Transverse colon (tissue), 4 donors: ENCODE results near the gene PPAN. TPM values are rescaled to one million over a fixed set of nuclear protein-coding genes. Genes with fewer than 3 reads are reported as not detected.

Experiments
- DNase-seq: peaks from one replicate; pipeline ENCODE4 v3.0.0-alpha.2; 2019
- H3K27ac ChIP-seq, 4 donors: fragments of 200-600 bp; sonication (generic); 2 replicates each; pipeline ENCODE4 v1.5.1; 2016 to 2018; ENCODE audit warnings: inconsistent platforms in 4 of 4
- H3K27me3 ChIP-seq: fragments of 200-600 bp; sonication (generic); 2 replicates; pipeline ENCODE4 v1.5.1; 2017; ENCODE audit warnings: inconsistent platforms
- H3K36me3 ChIP-seq, 4 donors: fragments of 200-600 bp; sonication (generic); 2 replicates each; pipeline ENCODE4 v1.5.1; 2017 to 2019; ENCODE audit warnings: inconsistent platforms in 4 of 4
- H3K4me1 ChIP-seq, 4 donors: fragments of 200-600 bp; sonication (generic); 2 replicates each; pipeline ENCODE4 v1.5.1; 2017 to 2020; ENCODE audit warnings: inconsistent platforms in 4 of 4
- H3K4me3 ChIP-seq, 4 donors: fragments of 200-600 bp; sonication (generic); 1 replicate in 1 of 4; 2 replicates in 3 of 4; pipeline versions ENCODE4 v1.5.1 to v1.6.1; 2017 to 2019; ENCODE audit warnings: inconsistent platforms in 4 of 4
- H3K9me3 ChIP-seq, 2 donors: fragments of 200-600 bp; sonication (generic); 2 replicates each; pipeline ENCODE4 v1.5.1; 2017 to 2019; ENCODE audit warnings: inconsistent platforms in 2 of 2
- EP300 ChIP-seq: sonication (generic); formaldehyde crosslinking; IDR thresholded peaks from one replicate; pipeline ENCODE4 v1.6.1; 2017; ENCODE audit warnings: antibody characterized with exemption, low read depth
- POLR2A ChIP-seq: fragments of 450-650 bp; IDR thresholded peaks from one replicate; pipeline ENCODE4 v1.6.1; 2016; ENCODE audit warnings: antibody characterized with exemption, mild to moderate bottlenecking, moderate library complexity
- POLR2AphosphoS5 ChIP-seq, 3 donors: sonication (generic); formaldehyde crosslinking; IDR thresholded peaks; one replicate each; pipeline ENCODE4 v1.6.1; 2016; ENCODE audit warnings: antibody characterized with exemption in 3 of 3
- WGBS, 2 donors: methylation state at CpG; one replicate each; pipeline ENCODE4 v1.1.5; 2018; ENCODE audit warnings: low coverage in 1 of 2; 5-methylcytosine and 5-hydroxymethylcytosine counted together
- in situ Hi-C, 4 donors: fragments of 200-750 bp; cut with MboI; loops; one replicate each; pipeline versions ENCODE4 v1.15.0 to v1.15.1; 2017; ENCODE audit warnings: low sequenced_read_pairs in 3 of 4, low pct_ligation_motif_present in 1 of 4, low pct_unique_long_range_greater_than_20kb in 1 of 4
- intact Hi-C: fragments of 100-400 bp; cut with DNase I; formaldehyde crosslinking; loops from one replicate; pipeline ENCODE4 v1.15.1; 2023; ENCODE audit warnings: low total_unique reads
- total RNA-seq, 4 donors: library from RNA; depleted of rRNA; stranded (reverse); fragments of >200 nt; gene quantifications; one replicate each; pipeline ENCODE4 v1.1.0, GENCODE V29; 2016
- TF ChIP-seq, protein P1 (sequence below), 5 experiments: fragments of 200-600 bp in 3 of 5; fragments of 450-650 bp in 2 of 5; sonication (generic) in 3 of 5; IDR thresholded peaks; 1 replicate in 2 of 5; 2 replicates in 3 of 5; pipeline ENCODE4 v1.5.1; 2016 to 2017; ENCODE audit warnings: antibody characterized with exemption in 5 of 5, inconsistent platforms in 3 of 5, mild to moderate bottlenecking in 2 of 5, moderate library complexity in 1 of 5

PPAN gene
- total RNA-seq, 4 donors from 2014 or later: 10.1 to 31.8 (median 21.5) TPM

DNA sequence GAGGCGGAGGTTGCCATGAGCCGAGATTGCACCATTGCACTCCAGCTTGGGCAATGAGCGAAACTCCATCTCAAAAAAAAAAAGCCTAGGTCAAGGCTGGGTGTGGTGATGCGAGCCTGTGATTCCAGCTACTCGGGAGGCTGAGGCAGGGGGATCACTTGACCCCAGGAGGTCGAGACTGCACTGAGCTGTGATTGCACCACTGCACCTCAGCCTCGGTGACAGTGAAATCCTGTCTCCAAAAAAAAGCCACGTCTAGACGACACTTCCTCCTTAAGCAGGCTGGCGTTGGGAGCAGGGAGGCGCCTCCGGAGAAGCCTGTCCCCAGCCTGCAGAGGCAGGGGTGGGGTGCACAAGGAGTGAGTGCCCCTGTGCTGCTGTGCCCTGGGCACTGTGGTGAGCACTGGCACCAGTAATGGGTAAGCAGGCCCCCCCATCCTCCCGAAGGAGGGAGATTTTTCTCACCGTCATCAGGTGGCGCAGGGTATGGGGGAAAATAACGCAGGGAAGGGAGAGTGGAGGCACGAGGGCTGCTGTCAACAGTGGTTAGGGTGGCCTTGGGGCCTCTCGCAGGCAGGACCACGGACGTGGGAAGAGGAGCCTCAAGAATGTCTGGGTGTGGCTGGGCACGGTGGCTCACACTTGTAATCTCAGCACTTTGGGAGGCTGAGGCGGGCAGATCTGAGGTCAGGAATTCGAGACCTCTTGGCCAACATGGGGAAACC, 6.0 kb downstream of the PPAN start:
- Histone ChIP-seq H3K9me3 (no peaks in the 10 kb centered on the region), H3K27ac (peak overlapping the region; percentile 7 to 55 (median 48)), H3K36me3 (peaks cover 0 to 52% (median 18%) of the 10 kb centered on the region in 4 donors), H3K4me1 (peaks cover 2 to 14% (median 9%) of the 10 kb centered on the region in 4 donors), H3K4me3 (peak overlapping the region in 1 of 4 donors; percentile 4), H3K27me3 (no peaks in the 10 kb centered on the region)
- 55 to 57% methylated on average over 4 to 23 of the region's 23 CpGs for WGBS, 2 donors
- in situ Hi-C loops: loop anchor here in 1 of 4 donors (25.0 kb wide), 1 partner anchor 125 kb away; the partner anchor contains the start of gene S1PR2
- peak; percentile 14 for DNase-seq
- no peak for TF ChIP-seq POLR2AphosphoS5 (IDR thresholded peaks at IDR 0.05)
- TF ChIP-seq, protein P1, sequence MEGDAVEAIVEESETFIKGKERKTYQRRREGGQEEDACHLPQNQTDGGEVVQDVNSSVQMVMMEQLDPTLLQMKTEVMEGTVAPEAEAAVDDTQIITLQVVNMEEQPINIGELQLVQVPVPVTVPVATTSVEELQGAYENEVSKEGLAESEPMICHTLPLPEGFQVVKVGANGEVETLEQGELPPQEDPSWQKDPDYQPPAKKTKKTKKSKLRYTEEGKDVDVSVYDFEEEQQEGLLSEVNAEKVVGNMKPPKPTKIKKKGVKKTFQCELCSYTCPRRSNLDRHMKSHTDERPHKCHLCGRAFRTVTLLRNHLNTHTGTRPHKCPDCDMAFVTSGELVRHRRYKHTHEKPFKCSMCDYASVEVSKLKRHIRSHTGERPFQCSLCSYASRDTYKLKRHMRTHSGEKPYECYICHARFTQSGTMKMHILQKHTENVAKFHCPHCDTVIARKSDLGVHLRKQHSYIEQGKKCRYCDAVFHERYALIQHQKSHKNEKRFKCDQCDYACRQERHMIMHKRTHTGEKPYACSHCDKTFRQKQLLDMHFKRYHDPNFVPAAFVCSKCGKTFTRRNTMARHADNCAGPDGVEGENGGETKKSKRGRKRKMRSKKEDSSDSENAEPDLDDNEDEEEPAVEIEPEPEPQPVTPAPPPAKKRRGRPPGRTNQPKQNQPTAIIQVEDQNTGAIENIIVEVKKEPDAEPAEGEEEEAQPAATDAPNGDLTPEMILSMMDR (IDR thresholded peaks at IDR 0.05): no peak
- no peak for TF ChIP-seq EP300
- no peak for TF ChIP-seq POLR2A
- intact Hi-C loops: loop anchor here (10.0 kb wide), 1 partner anchor 123 kb away; the partner anchor contains the start of gene S1PR2

DNA sequence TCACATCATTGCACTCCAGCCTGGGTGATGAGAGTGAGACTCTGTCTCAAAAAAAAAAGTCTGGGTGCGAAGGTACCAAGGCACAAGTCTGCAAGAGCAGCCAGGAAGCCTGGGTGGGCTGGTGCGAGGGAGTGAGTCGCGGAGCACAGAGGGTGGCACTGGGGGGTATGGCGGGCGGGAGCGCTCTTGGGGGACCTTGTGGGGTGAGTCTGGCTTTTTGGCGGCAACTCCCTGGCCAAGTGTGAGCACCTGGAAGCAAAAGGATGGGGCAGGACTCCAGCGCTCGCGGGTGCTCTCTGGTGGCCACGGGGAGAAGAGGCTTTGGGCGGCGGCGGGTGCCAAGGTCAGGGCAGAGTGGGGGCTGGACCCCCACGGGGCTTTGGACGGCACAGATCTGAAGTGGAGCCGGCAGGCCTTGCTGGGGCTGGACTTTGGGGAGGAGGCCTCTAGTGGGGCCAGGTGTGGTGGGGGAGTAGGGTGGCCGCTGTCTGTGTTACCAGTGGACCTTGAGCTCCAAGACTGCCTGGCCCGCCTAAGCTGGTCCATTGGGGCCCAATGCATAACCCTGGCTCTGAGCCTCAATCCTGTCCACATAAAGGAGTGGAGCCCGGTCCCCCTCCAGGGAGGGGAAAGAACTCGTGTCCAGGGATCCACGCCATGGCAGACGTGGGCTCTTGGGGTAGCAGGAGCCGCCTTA, 6.9 kb downstream of the PPAN start:
- no peak overlapping the region for H3K4me3 ChIP-seq
- peaks cover 0 to 8% (median 5%) of the 10 kb centered on the region in 4 donors for H3K4me1 ChIP-seq
- peak; percentile 68 for DNase-seq
- TF ChIP-seq, protein P1 (IDR thresholded peaks at IDR 0.05): peak; percentile 56 to 72 (median 62)
- TF ChIP-seq POLR2AphosphoS5 (IDR thresholded peaks at IDR 0.05): peak in 1 of 3 donors; percentile 8
- TF ChIP-seq EP300: no peak
- no peak for TF ChIP-seq POLR2A
- peaks cover 0 to 49% (median 16%) of the 10 kb centered on the region in 4 donors for H3K36me3 ChIP-seq
- H3K27ac ChIP-seq: peak overlapping the region; percentile 5 to 55 (median 48)
- in situ Hi-C loops (loop anchor here in 1 of 4 donors (25.0 kb wide), 1 partner anchor 124 kb away; the partner anchor contains the start of gene S1PR2), intact Hi-C loops (loop anchor here (10.0 kb wide), 1 partner anchor 122 kb away; the partner anchor contains the start of gene S1PR2)
- no peaks in the 10 kb centered on the region for H3K27me3 ChIP-seq
- no peaks in the 10 kb centered on the region for H3K9me3 ChIP-seq
- 27% methylated on average over 25 of the region's 25 CpGs; no CpG with 5 or more reads in 1 of the 2 donors for WGBS, 2 donors

- H3K9me3 ChIP-seq: no peaks in the 10 kb centered on the region
- peaks cover 0 to 46% (median 13%) of the 10 kb centered on the region in 4 donors for H3K36me3 ChIP-seq
- intact Hi-C loops (loop anchor here (10.0 kb wide), 1 partner anchor 121 kb away; the partner anchor contains the start of gene S1PR2), in situ Hi-C loops (loop anchor here in 1 of 4 donors (25.0 kb wide), 1 partner anchor 124 kb away; the partner anchor contains the start of gene S1PR2)
- no peaks in the 10 kb centered on the region for H3K27me3 ChIP-seq
- 77% methylated on average over 13 of the region's 19 CpGs; no CpG with 5 or more reads in 1 of the 2 donors for WGBS, 2 donors
- H3K4me3 ChIP-seq: no peak overlapping the region
- TF ChIP-seq EP300 (no peak), POLR2AphosphoS5 (IDR thresholded peaks at IDR 0.05) (no peak), POLR2A (no peak)
- TF ChIP-seq, protein P1 (IDR thresholded peaks at IDR 0.05): no peak
- DNase-seq: no peak
- H3K27ac ChIP-seq: peak overlapping the region in 2 of 4 donors; percentile 5 to 49
- H3K4me1 ChIP-seq: peaks cover 2 to 10% (median 6%) of the 10 kb centered on the region in 4 donors
These were observed 7.4 kb downstream of the PPAN start for GRCh38 chr19:10113592-10113963.
